Loucy (cell line): ENCODE data around the gene JAK3.

Experiments
- H2AFZ ChIP-seq: fragments of 200-600 bp; sonication (generic); 2 replicates; pipeline ENCODE4 v1.6.0; 2016; ENCODE audit warnings: antibody characterized with exemption, mild to moderate bottlenecking, low read length, moderate library complexity
- H3F3A ChIP-seq: fragments of 200-600 bp; 2 replicates; pipeline ENCODE4 v1.6.0; 2016; ENCODE audit warnings: antibody characterized with exemption, low read depth, mild to moderate bottlenecking
- H3K27me3 ChIP-seq: fragments of 200-600 bp; sonication (generic); 2 replicates; pipeline ENCODE4 v1.6.1; 2014; ENCODE audit warnings: low read length, mild to moderate bottlenecking; ENCODE audit not compliant: insufficient read depth, poor library complexity, severe bottlenecking
- H3K36me3 ChIP-seq: fragments of 200-600 bp; sonication (generic); 2 replicates; pipeline ENCODE4 v1.6.1; 2016; ENCODE audit warnings: low read length; ENCODE audit not compliant: insufficient read depth
- H3K4me1 ChIP-seq: fragments of 200-600 bp; sonication (generic); 2 replicates; pipeline ENCODE4 v1.5.1; 2014; ENCODE audit warnings: low read length, mild to moderate bottlenecking; ENCODE audit not compliant: insufficient read depth, poor library complexity, severe bottlenecking
- H3K4me2 ChIP-seq: fragments of 200-600 bp; sonication (generic); 2 replicates; pipeline ENCODE4 v1.6.0; 2014; ENCODE audit warnings: antibody characterized with exemption, low read length, low read depth, mild to moderate bottlenecking; ENCODE audit not compliant: poor library complexity, severe bottlenecking
- H3K4me3 ChIP-seq: fragments of 200-600 bp; sonication (generic); 2 replicates; pipeline ENCODE4 v1.5.1; 2014; ENCODE audit warnings: low read length, mild to moderate bottlenecking, mixed read lengths; ENCODE audit not compliant: poor library complexity, severe bottlenecking
- H3K79me2 ChIP-seq: fragments of 200-600 bp; sonication (generic); 2 replicates; pipeline ENCODE4 v1.6.1; 2014; ENCODE audit warnings: low read length; ENCODE audit not compliant: insufficient read depth
- H3K9ac ChIP-seq: fragments of 200-600 bp; sonication (generic); 2 replicates; pipeline ENCODE4 v1.6.0; 2014; ENCODE audit warnings: mild to moderate bottlenecking, low read depth, low read length, moderate library complexity; ENCODE audit not compliant: poor library complexity, severe bottlenecking
- H3K9me2 ChIP-seq: fragments of 200-600 bp; sonication (generic); replicated peaks from 2 replicates; pipeline ENCODE4 v1.6.1; 2016; ENCODE audit warnings: low read depth, low read length, mixed read lengths
- H3K9me3 ChIP-seq: fragments of 200-600 bp; sonication (generic); 2 replicates; pipeline ENCODE4 v1.6.1; 2014; ENCODE audit warnings: mild to moderate bottlenecking, antibody characterized with exemption, low read length, low read depth; ENCODE audit not compliant: insufficient read depth
- H4K20me1 ChIP-seq: fragments of 200-600 bp; sonication (generic); 2 replicates; pipeline ENCODE4 v1.6.0; 2014; ENCODE audit warnings: antibody characterized with exemption, low read length, mild to moderate bottlenecking; ENCODE audit not compliant: insufficient read depth, poor library complexity, severe bottlenecking
- CTCF ChIP-seq: fragments of 200-600 bp; sonication (generic); conservative IDR thresholded peaks from 2 replicates; pipeline ENCODE4 v1.5.1; 2014; ENCODE audit warnings: mild to moderate bottlenecking, antibody characterized with exemption, low read length
- EZH2phosphoT487 ChIP-seq: fragments of 200-600 bp; IDR thresholded peaks from 2 replicates; pipeline ENCODE4 v1.6.1; 2018; ENCODE audit warnings: antibody characterized with exemption, mild to moderate bottlenecking, moderate library complexity, borderline replicate concordance

The JAK3 gene

GRCh38 chr19:17795495-17795856 is 52.3 kb downstream of the JAK3 start:
- Histone ChIP-seq H3K27me3 (no peaks in the 10 kb centered on the region), H3K4me1 (peaks cover 34% of the 10 kb centered on the region), H3F3A (peaks cover 13% of the 10 kb centered on the region), H3K9me2 (no peaks in the 10 kb centered on the region), H3K36me3 (no peaks in the 10 kb centered on the region), H3K9me3 (no peaks in the 10 kb centered on the region), H3K4me2 (no peak overlapping the region), H4K20me1 (no peaks in the 10 kb centered on the region), H3K4me3 (no peak overlapping the region), H2AFZ (no peak overlapping the region), H3K79me2 (no peaks in the 10 kb centered on the region), H3K9ac (no peak overlapping the region)
- TF ChIP-seq EZH2phosphoT487 (no peak), CTCF (no peak)

GRCh38 chr19:17794731-17795494 is 52.9 kb downstream of the JAK3 start, which contains the start of gene B3GNT3:
B3GNT3 (plus strand) TSS chr19:17795138; CDS start chr19:17807808, 12,670 bp downstream.
- Histone ChIP-seq H2AFZ (no peak within 1 kb of the TSS), H4K20me1 (no peaks in the 10 kb centered on the region), H3K9me3 (no peaks in the 10 kb centered on the region), H3K9ac (no peak within 1 kb of the TSS), H3K4me1 (peaks cover 39% of the 10 kb centered on the region), H3K36me3 (no peaks in the 10 kb centered on the region), H3F3A (peaks cover 13% of the 10 kb centered on the region), H3K9me2 (no peaks in the 10 kb centered on the region), H3K79me2 (no peaks in the 10 kb centered on the region), H3K4me2 (no peak within 1 kb of the TSS), H3K27me3 (no peaks in the 10 kb centered on the region), H3K4me3 (no peak within 1 kb of the TSS)
- no peak for TF ChIP-seq EZH2phosphoT487
- TF ChIP-seq CTCF, result no peak

GRCh38 chr19:17794412-17794730 is 53.4 kb downstream of the JAK3 start:
- TF ChIP-seq EZH2phosphoT487 (no peak), CTCF (no peak)
- no peak overlapping the region for H3K4me2 ChIP-seq
- no peaks in the 10 kb centered on the region for H3K79me2 ChIP-seq
- H2AFZ ChIP-seq, result no peak overlapping the region
- H3K36me3 ChIP-seq, result no peaks in the 10 kb centered on the region
- H3K27me3 ChIP-seq, result no peaks in the 10 kb centered on the region
- no peak overlapping the region for H3K9ac ChIP-seq
- no peaks in the 10 kb centered on the region for H4K20me1 ChIP-seq
- no peaks in the 10 kb centered on the region for H3K9me2 ChIP-seq
- no peaks in the 10 kb centered on the region for H3K9me3 ChIP-seq
- H3K4me3 ChIP-seq, result no peak overlapping the region
- H3K4me1 ChIP-seq, result peaks cover 40% of the 10 kb centered on the region
- H3F3A ChIP-seq, result peaks cover 13% of the 10 kb centered on the region
